Mesendoderm (in vitro differentiated cells): ENCODE results near the gene BOLL.

Experiments
- DNase-seq: peaks from one replicate; pipeline ENCODE4 v3.0.0; 2013
- H2AK5ac ChIP-seq: 2 replicates; pipeline ENCODE4 v1.6.1; 2013; ENCODE audit warnings: low read length, inconsistent platforms
- H2BK120ac ChIP-seq: 2 replicates; pipeline ENCODE4 v1.6.1; 2013; ENCODE audit warnings: low read depth, mild to moderate bottlenecking, low read length, moderate library complexity, mixed read lengths
- H2BK15ac ChIP-seq: replicated peaks from 2 replicates; pipeline ENCODE4 v1.6.1; 2013; ENCODE audit warnings: low read depth, mild to moderate bottlenecking, moderate library complexity
- H2BK5ac ChIP-seq: 2 replicates; pipeline ENCODE4 v1.6.1; 2013; ENCODE audit warnings: low read length, inconsistent platforms
- H3K18ac ChIP-seq: 2 replicates; pipeline ENCODE4 v1.6.1; 2013; ENCODE audit warnings: mild to moderate bottlenecking, low read length, mixed read lengths
- H3K23ac ChIP-seq: one replicate; pipeline ENCODE4 v1.6.1; 2013; ENCODE audit warnings: low read length
- H3K27ac ChIP-seq: 2 replicates; pipeline ENCODE4 v1.5.1; 2013; ENCODE audit warnings: low read depth, mild to moderate bottlenecking, inconsistent platforms, low read length, moderate library complexity
- H3K27me3 ChIP-seq: 2 replicates; pipeline ENCODE4 v1.6.1; 2013; ENCODE audit warnings: low read length, control low read depth, mild to moderate bottlenecking, inconsistent platforms; ENCODE audit not compliant: insufficient read depth, poor library complexity
- H3K36me3 ChIP-seq: 2 replicates; pipeline ENCODE4 v1.6.1; 2013; ENCODE audit warnings: low read length, inconsistent platforms; ENCODE audit not compliant: control insufficient read depth, insufficient read depth
- H3K4ac ChIP-seq: one replicate; pipeline ENCODE4 v1.6.1; 2013; ENCODE audit warnings: low read depth, mild to moderate bottlenecking, low read length, moderate library complexity
- H3K4me1 ChIP-seq: 2 replicates; pipeline ENCODE4 v1.6.1; 2013; ENCODE audit warnings: low read depth, low read length, inconsistent platforms; ENCODE audit not compliant: control insufficient read depth
- H3K4me2 ChIP-seq: 2 replicates; pipeline ENCODE4 v1.6.1; 2013; ENCODE audit warnings: low read length
- H3K4me3 ChIP-seq: 2 replicates; pipeline ENCODE4 v1.5.1; 2013; ENCODE audit warnings: mild to moderate bottlenecking, low read length
- H3K56ac ChIP-seq: one replicate; pipeline ENCODE4 v1.6.1; 2013; ENCODE audit warnings: low read length
- H3K79me1 ChIP-seq: 2 replicates; pipeline ENCODE4 v1.6.1; 2013; ENCODE audit warnings: low read length, inconsistent platforms
- H3K79me2 ChIP-seq: 2 replicates; pipeline ENCODE4 v1.6.1; 2013; ENCODE audit warnings: mild to moderate bottlenecking, low read length; ENCODE audit not compliant: control insufficient read depth, insufficient read depth
- H3K9ac ChIP-seq: 2 replicates; pipeline ENCODE4 v1.6.1; 2013; ENCODE audit warnings: low read length, inconsistent platforms
- H4K5ac ChIP-seq: one replicate; pipeline ENCODE4 v1.6.1; 2013; ENCODE audit warnings: low read length
- H4K8ac ChIP-seq: one replicate; pipeline ENCODE4 v1.6.1; 2013; ENCODE audit warnings: low read depth, mild to moderate bottlenecking, control low read depth, low read length, moderate library complexity
- WGBS: extraction: QIAGEN DNeasy Blood & Tissue Kit; methylation state at CpG from one replicate; pipeline ENCODE4 v1.1.7; 2013; ENCODE audit warnings: low lambda C conversion rate, missing lambda C conversion rate; ENCODE audit not compliant: insufficient coverage; ENCODE audit errors: extremely low coverage; 5-methylcytosine and 5-hydroxymethylcytosine counted together

BOLL gene

GRCh38 chr2:197786010-197786877, 1.1 kb upstream of the BOLL start:
- Histone ChIP-seq H3K56ac (no peak overlapping the region), H3K36me3 (no peaks in the 10 kb centered on the region), H3K27ac (no peak overlapping the region), H2BK15ac (no peak overlapping the region), H2BK120ac (no peak overlapping the region), H3K79me1 (no peaks in the 10 kb centered on the region), H3K4me1 (no peaks in the 10 kb centered on the region), H2BK5ac (no peak overlapping the region), H3K4me2 (peak overlapping the region; percentile 7), H4K5ac (no peak overlapping the region), H4K8ac (no peak overlapping the region), H3K27me3 (no peaks in the 10 kb centered on the region), H3K4me3 (no peak overlapping the region), H3K79me2 (no peaks in the 10 kb centered on the region), H2AK5ac (no peak overlapping the region), H3K23ac (no peak overlapping the region), H3K9ac (no peak overlapping the region), H3K18ac (no peak overlapping the region), H3K4ac (no peak overlapping the region)
- DNase-seq: peak; percentile 87
- WGBS: no CpG with 5 or more reads among the region's 79 CpGs

GRCh38 chr2:197782126-197782525, 3.0 kb downstream of the BOLL start:
- H4K5ac ChIP-seq: no peak overlapping the region
- no peak overlapping the region for H3K4me2 ChIP-seq
- no peak overlapping the region for H3K4me3 ChIP-seq
- no peak overlapping the region for H2BK5ac ChIP-seq
- no CpG with 5 or more reads among the region's 1 CpG for WGBS
- no peak overlapping the region for H2AK5ac ChIP-seq
- H3K23ac ChIP-seq: no peak overlapping the region
- DNase-seq: no peak
- H3K9ac ChIP-seq: no peak overlapping the region
- H3K27ac ChIP-seq: no peak overlapping the region
- no peak overlapping the region for H3K56ac ChIP-seq
- H3K18ac ChIP-seq: no peak overlapping the region
- H4K8ac ChIP-seq: no peak overlapping the region
- no peaks in the 10 kb centered on the region for H3K79me2 ChIP-seq
- H3K36me3 ChIP-seq: no peaks in the 10 kb centered on the region
- H3K27me3 ChIP-seq: no peaks in the 10 kb centered on the region
- no peaks in the 10 kb centered on the region for H3K4me1 ChIP-seq
- no peak overlapping the region for H2BK120ac ChIP-seq
- H3K4ac ChIP-seq: no peak overlapping the region
- no peak overlapping the region for H2BK15ac ChIP-seq
- no peaks in the 10 kb centered on the region for H3K79me1 ChIP-seq

- Histone ChIP-seq H2BK5ac (no peak overlapping the region), H4K8ac (no peak overlapping the region), H3K4me1 (no peaks in the 10 kb centered on the region), H4K5ac (no peak overlapping the region), H3K36me3 (no peaks in the 10 kb centered on the region), H3K23ac (no peak overlapping the region), H2AK5ac (no peak overlapping the region), H3K4me3 (no peak overlapping the region), H3K56ac (no peak overlapping the region), H3K79me1 (no peaks in the 10 kb centered on the region), H2BK120ac (no peak overlapping the region), H3K79me2 (no peaks in the 10 kb centered on the region), H2BK15ac (no peak overlapping the region), H3K4me2 (no peak overlapping the region), H3K27ac (no peak overlapping the region), H3K4ac (no peak overlapping the region), H3K9ac (no peak overlapping the region), H3K18ac (no peak overlapping the region), H3K27me3 (no peaks in the 10 kb centered on the region)
- no peak for DNase-seq
Observed at GRCh38 chr2:197779261-197779660, 5.9 kb downstream of the BOLL start.

GRCh38 chr2:197777823-197778407, 7.2 kb downstream of the BOLL start:
- H3K79me2 ChIP-seq: no peaks in the 10 kb centered on the region
- no peak overlapping the region for H3K23ac ChIP-seq
- no peak overlapping the region for H4K8ac ChIP-seq
- no peak overlapping the region for H3K27ac ChIP-seq
- no peak overlapping the region for H2BK15ac ChIP-seq
- no peak overlapping the region for H2BK120ac ChIP-seq
- no peaks in the 10 kb centered on the region for H3K4me1 ChIP-seq
- no peak overlapping the region for H3K4me3 ChIP-seq
- no peak overlapping the region for H3K4ac ChIP-seq
- H4K5ac ChIP-seq: no peak overlapping the region
- H2AK5ac ChIP-seq: no peak overlapping the region
- H3K18ac ChIP-seq: no peak overlapping the region
- no peaks in the 10 kb centered on the region for H3K36me3 ChIP-seq
- no peak overlapping the region for H2BK5ac ChIP-seq
- WGBS: no CpG with 5 or more reads among the region's 4 CpGs
- DNase-seq: peak; percentile 26
- H3K4me2 ChIP-seq: no peak overlapping the region
- no peak overlapping the region for H3K9ac ChIP-seq
- H3K27me3 ChIP-seq: no peaks in the 10 kb centered on the region
- no peaks in the 10 kb centered on the region for H3K79me1 ChIP-seq
- no peak overlapping the region for H3K56ac ChIP-seq

GRCh38 chr2:197760293-197760657, 24.8 kb downstream of the BOLL start:
- H3K18ac ChIP-seq: no peak overlapping the region
- no peak overlapping the region for H3K23ac ChIP-seq
- no peak overlapping the region for H3K4me2 ChIP-seq
- H3K4me3 ChIP-seq: no peak overlapping the region
- no peaks in the 10 kb centered on the region for H3K27me3 ChIP-seq
- H3K56ac ChIP-seq: no peak overlapping the region
- no peak overlapping the region for H2BK5ac ChIP-seq
- H3K27ac ChIP-seq: no peak overlapping the region
- no peaks in the 10 kb centered on the region for H3K4me1 ChIP-seq
- no peak overlapping the region for H2BK120ac ChIP-seq
- no peaks in the 10 kb centered on the region for H3K36me3 ChIP-seq
- no peak overlapping the region for H2AK5ac ChIP-seq
- H3K79me1 ChIP-seq: no peaks in the 10 kb centered on the region
- H4K5ac ChIP-seq: no peak overlapping the region
- H4K8ac ChIP-seq: no peak overlapping the region
- H3K4ac ChIP-seq: no peak overlapping the region
- WGBS: no CpG with 5 or more reads among the region's 3 CpGs
- DNase-seq: peak; percentile 13
- no peaks in the 10 kb centered on the region for H3K79me2 ChIP-seq
- H3K9ac ChIP-seq: no peak overlapping the region
- H2BK15ac ChIP-seq: no peak overlapping the region
